HEK293 (cell line): ENCODE data around the gene PTK7.

ENCODE experiments used
- GLIS1 ChIP-seq: fragments of 450-650 bp; formaldehyde crosslinking; IDR thresholded peaks from 2 replicates; pipeline ENCODE4 v1.5.1; 2016; ENCODE audit warnings: missing biosample characterization, missing genetic modification characterization
- HOXA7 ChIP-seq: sonication (generic); formaldehyde crosslinking; IDR thresholded peaks from 2 replicates; pipeline ENCODE4 v1.8.1; 2022; ENCODE audit warnings: missing genetic modification reagents, borderline replicate concordance
- IKZF3 ChIP-seq: fragments of 450-650 bp; IDR thresholded peaks from 2 replicates; pipeline ENCODE4 v1.5.0; 2018; ENCODE audit warnings: missing biosample characterization, mild to moderate bottlenecking, missing genetic modification characterization, moderate library complexity
- MYNN ChIP-seq: fragments of 450-650 bp; formaldehyde crosslinking; IDR thresholded peaks from 2 replicates; pipeline ENCODE4 v1.5.1; 2016; ENCODE audit warnings: missing biosample characterization, missing genetic modification characterization, borderline replicate concordance
- PRDM10 ChIP-seq: fragments of 450-650 bp; formaldehyde crosslinking; IDR thresholded peaks from 2 replicates; pipeline ENCODE4 v1.5.1; 2016; ENCODE audit warnings: missing biosample characterization, missing genetic modification characterization
- SCRT2 ChIP-seq: fragments of 450-650 bp; formaldehyde crosslinking; IDR thresholded peaks from 2 replicates; pipeline ENCODE4 v1.5.1; 2016; ENCODE audit warnings: missing biosample characterization, missing genetic modification characterization
- YY2 ChIP-seq: fragments of 450-650 bp; formaldehyde crosslinking; IDR thresholded peaks from 2 replicates; pipeline ENCODE4 v1.5.1; 2016; ENCODE audit warnings: missing biosample characterization, missing genetic modification characterization
- ZBTB10 ChIP-seq: fragments of 450-650 bp; formaldehyde crosslinking; IDR thresholded peaks from 2 replicates; pipeline ENCODE4 v1.5.1; 2016; ENCODE audit warnings: missing biosample characterization, missing genetic modification characterization
- ZBTB21 ChIP-seq: fragments of 450-650 bp; formaldehyde crosslinking; IDR thresholded peaks from 2 replicates; pipeline ENCODE4 v1.5.1; 2017; ENCODE audit warnings: missing biosample characterization, missing genetic modification characterization
- ZBTB26 ChIP-seq: fragments of 450-650 bp; formaldehyde crosslinking; optimal IDR thresholded peaks from 2 replicates; pipeline ENCODE3; 2016; ENCODE audit warnings: missing biosample characterization, mild to moderate bottlenecking, missing genetic modification characterization
- ZBTB7A ChIP-seq: fragments of 450-650 bp; formaldehyde crosslinking; IDR thresholded peaks from 2 replicates; pipeline ENCODE4 v1.5.1; 2016; ENCODE audit warnings: low read depth, missing biosample characterization, missing genetic modification characterization
- ZEB2 ChIP-seq: fragments of 450-650 bp; formaldehyde crosslinking; IDR thresholded peaks from 2 replicates; pipeline ENCODE4 v1.5.1; 2016; ENCODE audit warnings: missing biosample characterization, missing genetic modification characterization
- ZFP41 ChIP-seq: fragments of 450-650 bp; formaldehyde crosslinking; IDR thresholded peaks from 2 replicates; pipeline ENCODE4 v1.5.1; 2016; ENCODE audit warnings: missing biosample characterization, missing genetic modification characterization, borderline replicate concordance
- ZNF121 ChIP-seq: fragments of 450-650 bp; formaldehyde crosslinking; IDR thresholded peaks from 2 replicates; pipeline ENCODE4 v1.5.1; 2016; ENCODE audit warnings: missing biosample characterization, missing genetic modification characterization
- ZNF140 ChIP-seq: fragments of 450-650 bp; formaldehyde crosslinking; IDR thresholded peaks from 2 replicates; pipeline ENCODE4 v1.5.1; 2016; ENCODE audit warnings: missing biosample characterization, missing genetic modification characterization
- ZNF157 ChIP-seq: fragments of 450-650 bp; formaldehyde crosslinking; IDR thresholded peaks from 2 replicates; pipeline ENCODE4 v1.5.1; 2016; ENCODE audit warnings: missing biosample characterization, missing genetic modification characterization
- ZNF211 ChIP-seq: fragments of 450-650 bp; formaldehyde crosslinking; IDR thresholded peaks from 2 replicates; pipeline ENCODE4 v1.5.1; 2016; ENCODE audit warnings: low read depth, missing biosample characterization, missing genetic modification characterization
- ZNF324 ChIP-seq: fragments of 450-650 bp; formaldehyde crosslinking; IDR thresholded peaks from 2 replicates; pipeline ENCODE4 v1.5.1; 2016; ENCODE audit warnings: missing biosample characterization, missing genetic modification characterization
- ZNF391 ChIP-seq: fragments of 450-650 bp; formaldehyde crosslinking; IDR thresholded peaks from 2 replicates; pipeline ENCODE4 v1.5.1; 2016; ENCODE audit warnings: low read depth, missing biosample characterization, missing genetic modification characterization, borderline replicate concordance
- ZNF398 ChIP-seq: fragments of 450-650 bp; formaldehyde crosslinking; IDR thresholded peaks from 2 replicates; pipeline ENCODE4 v1.5.1; 2017; ENCODE audit warnings: missing biosample characterization, missing genetic modification characterization
- ZNF416 ChIP-seq: fragments of 450-650 bp; formaldehyde crosslinking; IDR thresholded peaks from 2 replicates; pipeline ENCODE4 v1.5.1; 2016; ENCODE audit warnings: missing biosample characterization, missing genetic modification characterization
- ZNF529 ChIP-seq: fragments of 450-650 bp; formaldehyde crosslinking; IDR thresholded peaks from 2 replicates; pipeline ENCODE4 v1.5.1; 2017; ENCODE audit warnings: missing genetic modification characterization, missing biosample characterization; ENCODE audit not compliant: insufficient replicate concordance
- ZNF530 ChIP-seq: fragments of 450-650 bp; formaldehyde crosslinking; IDR thresholded peaks from 2 replicates; pipeline ENCODE4 v1.5.1; 2016; ENCODE audit warnings: low read depth, missing biosample characterization, missing genetic modification characterization
- ZNF639 ChIP-seq: fragments of 450-650 bp; formaldehyde crosslinking; IDR thresholded peaks from 2 replicates; pipeline ENCODE4 v1.5.1; 2016; ENCODE audit warnings: missing biosample characterization, missing genetic modification characterization
- ZNF654 ChIP-seq: fragments of 450-650 bp; formaldehyde crosslinking; IDR thresholded peaks from 2 replicates; pipeline ENCODE4 v1.5.1; 2016; ENCODE audit warnings: low read depth, missing biosample characterization, missing genetic modification characterization
- ZNF76 ChIP-seq: fragments of 450-650 bp; formaldehyde crosslinking; IDR thresholded peaks from 2 replicates; pipeline ENCODE4; 2016; ENCODE audit warnings: low read depth, missing biosample characterization, missing genetic modification characterization, borderline replicate concordance

The PTK7 gene

GRCh38 chr6:43173591-43174262, 97.6 kb downstream of the PTK7 start (continued):
- no peak for TF ChIP-seq PRDM10
- no peak for TF ChIP-seq ZNF416 (tag by site-specific recombination)
- TF ChIP-seq ZNF530 (tag by site-specific recombination): no peak
- no peak for TF ChIP-seq ZBTB10 (tag by site-specific recombination)
- TF ChIP-seq ZNF76 (tag by site-specific recombination): peak; percentile 89
- no peak for TF ChIP-seq ZNF398
- 0 out of 2 replicates have a peak, but pooled peaks have one; percentile 61 for TF ChIP-seq ZEB2
- 0 out of 2 replicates have a peak, but pooled peaks have one; percentile 9 for TF ChIP-seq SCRT2 (tag by site-specific recombination)
- TF ChIP-seq ZFP41 (tag by site-specific recombination): no peak
- TF ChIP-seq ZNF639 (tag by site-specific recombination): no peak; the same call in 1 of the 2 replicates
- TF ChIP-seq ZBTB7A: 0 out of 2 replicates have a peak, but pooled peaks have one; percentile 12
- no peak for TF ChIP-seq ZNF211 (tag by site-specific recombination)
- TF ChIP-seq HOXA7 (CRISPR knock-in tag): no peak
- TF ChIP-seq ZNF391: 0 out of 2 replicates have a peak, but pooled peaks have one; percentile 8
- no peak for TF ChIP-seq ZNF140 (tag by site-specific recombination)
- no peak for TF ChIP-seq MYNN (tag by site-specific recombination)
- no peak for TF ChIP-seq YY2
- TF ChIP-seq ZNF157 (tag by site-specific recombination): no peak
- TF ChIP-seq ZBTB26 (tag by site-specific recombination): peak; percentile 22
- no peak for TF ChIP-seq ZNF654 (tag by site-specific recombination)
- TF ChIP-seq GLIS1 (tag by site-specific recombination): no peak
- no peak for TF ChIP-seq ZNF121 (tag by site-specific recombination)
- TF ChIP-seq ZNF529 (tag by site-specific recombination): no peak
- peak; percentile 49; the same call in 1 of the 2 replicates for TF ChIP-seq ZBTB21 (tag by site-specific recombination)
- TF ChIP-seq ZNF324 (tag by site-specific recombination): no peak
- TF ChIP-seq IKZF3 (tag by site-specific recombination): peak; percentile 81
